NCI-H2227 (cell line): ENCODE measurements around the gene SRP9.
"Not testable (repeated sequence)": the region's sequence is repeated elsewhere in the genome, so short reads cannot be mapped to it uniquely, and the experiment has no call there.

Experiments used
- DNase-seq: peaks from one replicate; lab custom pipeline; 2025; ENCODE audit not compliant: unreplicated experiment; lab: John Stamatoyannopoulos, UW

SRP9 gene

DNA sequence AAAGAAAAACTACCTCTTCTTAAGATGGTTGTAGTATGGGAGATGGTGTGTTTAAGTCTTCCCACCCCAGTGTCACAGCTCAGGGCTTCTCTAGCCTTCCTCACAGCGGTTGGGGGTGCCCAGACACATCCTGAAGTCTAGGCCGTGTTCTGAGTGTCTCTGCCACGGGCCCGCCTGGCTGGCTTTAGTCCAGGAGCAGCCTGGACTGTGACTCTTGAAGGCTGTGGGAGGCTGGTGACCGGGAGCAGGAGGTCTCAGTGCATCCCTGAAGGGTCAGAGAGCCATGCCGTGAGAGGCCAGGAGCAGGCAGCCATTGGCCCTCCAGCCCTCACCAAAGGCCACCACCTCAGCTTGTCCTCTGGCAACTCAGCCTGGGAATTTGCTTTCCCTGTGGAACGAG lies 36.8 kb downstream of the SRP9 start:
- no peak for DNase-seq

DNA sequence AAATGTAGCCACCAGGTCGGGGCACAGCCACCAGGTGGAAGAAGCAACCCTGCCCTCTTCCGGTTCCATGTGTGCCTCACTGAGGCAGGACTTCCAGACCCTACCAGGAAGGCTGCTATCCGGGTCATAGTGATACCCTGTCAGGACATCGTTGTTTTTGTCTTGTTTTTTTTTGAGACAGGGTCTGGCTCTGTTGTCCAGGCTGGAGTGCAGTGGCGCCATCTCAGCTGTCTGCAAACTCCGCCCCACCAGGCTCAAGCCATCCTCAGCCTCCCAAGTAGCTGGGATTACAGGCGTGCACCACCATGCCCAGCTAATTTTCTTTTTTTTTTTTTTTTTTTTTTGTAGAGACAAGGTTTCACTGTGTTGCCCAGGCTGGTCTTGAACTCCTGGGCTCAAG lies 37.5 kb downstream of the SRP9 start:
- not testable (repeated sequence) for DNase-seq

DNA sequence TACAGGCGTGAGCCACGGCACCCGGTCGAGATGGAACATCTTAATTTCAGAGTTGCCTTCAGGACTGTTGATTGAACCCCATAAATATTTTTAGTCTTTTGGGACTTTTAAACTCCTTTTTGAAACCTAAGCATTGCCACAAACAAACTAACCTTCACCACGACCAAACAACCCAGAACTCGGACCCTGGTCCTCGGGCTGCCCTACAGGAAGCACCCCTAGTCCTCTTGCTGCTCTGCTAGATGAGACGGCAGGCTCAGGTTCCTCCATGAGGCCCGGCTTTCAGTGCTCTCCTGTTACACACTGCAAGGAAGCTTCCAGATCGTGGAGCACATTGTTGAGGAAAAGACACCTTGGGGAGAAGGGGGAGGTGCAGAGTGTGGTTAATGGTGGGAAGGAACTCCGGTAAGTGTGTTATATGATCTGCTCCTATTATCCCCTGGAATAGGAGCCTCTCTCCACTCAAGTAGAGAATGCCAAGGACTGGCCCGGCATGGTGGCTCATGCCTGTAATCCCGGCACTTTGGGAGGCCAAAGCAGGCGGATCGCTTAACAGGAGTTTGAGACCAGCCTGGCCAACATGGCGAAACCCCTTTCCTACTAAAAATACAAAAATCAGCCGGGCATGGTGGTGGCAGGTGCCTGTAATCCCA lies 38.0 kb downstream of the SRP9 start:
- DNase-seq: no peak

DNA sequence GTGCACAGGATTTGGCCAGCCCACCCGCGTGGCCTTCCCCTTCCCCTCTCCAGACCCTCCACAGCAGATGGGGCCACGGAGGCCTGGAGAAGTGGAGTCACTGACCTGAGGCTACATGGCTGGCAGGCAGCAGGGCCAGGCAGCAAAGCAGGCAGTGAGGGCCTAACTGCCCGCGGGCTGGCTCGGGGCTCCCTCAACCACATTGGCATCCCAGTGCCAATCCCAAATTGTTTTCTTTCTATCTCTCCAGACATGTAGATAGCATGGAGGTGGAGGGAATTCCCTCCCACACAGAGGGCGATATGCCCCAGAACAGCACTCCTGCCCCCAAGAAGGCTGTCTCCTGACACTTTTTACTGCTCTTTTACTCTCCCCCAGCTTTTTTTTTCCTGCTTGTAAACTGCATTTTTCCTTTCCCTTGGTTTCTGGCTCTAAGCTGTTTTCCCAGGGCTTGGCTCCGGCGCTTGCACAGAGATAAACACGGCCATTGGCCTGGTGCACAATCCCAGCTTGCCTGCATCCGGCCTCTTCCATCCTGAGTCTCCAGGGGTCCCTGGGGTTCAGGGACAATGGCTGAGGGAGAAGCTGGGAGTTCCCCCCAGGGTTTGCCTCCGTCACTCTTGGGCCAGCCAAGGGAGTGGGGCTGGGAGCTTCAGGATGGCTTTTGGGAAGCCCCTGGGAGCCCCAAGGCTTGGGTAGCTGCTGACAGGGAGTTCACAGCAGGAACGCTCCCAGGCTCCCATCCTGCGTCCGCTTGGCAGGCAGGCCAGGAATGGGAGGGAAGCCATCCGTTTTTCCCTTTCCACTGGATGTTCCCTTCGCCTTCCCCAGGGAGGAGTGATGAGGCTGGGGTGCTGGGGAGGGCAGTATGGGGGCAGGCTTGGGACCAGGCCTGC lies 39.3 kb downstream of the SRP9 start:
- DNase-seq: no peak

DNA sequence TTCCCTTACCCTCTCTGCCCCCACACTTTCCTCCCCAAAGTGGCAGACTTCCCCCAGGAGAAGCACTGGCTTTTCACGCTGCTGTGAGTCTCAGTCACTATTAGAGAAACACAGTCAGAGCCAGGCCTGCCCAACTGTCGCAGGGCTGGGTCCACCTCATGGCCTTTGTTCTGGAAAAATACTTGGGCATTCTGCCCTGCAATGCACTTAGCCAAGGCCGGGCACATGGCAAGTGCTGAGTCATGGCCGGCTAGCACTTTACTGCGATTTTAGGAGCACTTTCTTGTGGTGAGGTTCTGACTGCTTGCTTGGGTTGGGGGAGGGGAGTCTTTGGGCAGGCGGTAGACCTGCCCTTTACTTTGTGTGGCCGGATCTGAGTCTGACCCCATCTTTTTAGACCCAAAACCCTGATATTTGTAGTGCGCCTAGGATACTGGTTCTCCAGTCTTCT lies 40.0 kb downstream of the SRP9 start:
- peak; percentile 12 for DNase-seq

DNA sequence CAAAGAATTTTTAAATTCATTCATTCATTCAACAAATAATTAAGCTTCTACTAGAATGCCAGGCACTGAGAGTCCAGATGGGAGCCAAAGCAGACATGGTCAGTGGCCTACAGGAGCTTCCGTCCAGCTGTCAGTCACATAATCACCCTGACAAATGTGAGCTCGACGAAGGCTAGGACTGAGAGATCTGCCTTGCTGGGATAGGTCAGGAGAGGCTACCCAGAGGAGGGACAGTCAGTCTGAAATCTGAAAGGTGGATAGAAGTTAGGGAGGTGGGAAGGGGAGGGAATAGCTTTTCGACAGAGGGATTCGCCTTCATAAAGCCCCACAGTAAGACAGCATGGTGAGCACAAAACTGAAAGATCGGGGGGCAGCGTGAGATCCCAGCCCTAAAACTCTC lies 40.6 kb downstream of the SRP9 start:
- no peak for DNase-seq

DNA sequence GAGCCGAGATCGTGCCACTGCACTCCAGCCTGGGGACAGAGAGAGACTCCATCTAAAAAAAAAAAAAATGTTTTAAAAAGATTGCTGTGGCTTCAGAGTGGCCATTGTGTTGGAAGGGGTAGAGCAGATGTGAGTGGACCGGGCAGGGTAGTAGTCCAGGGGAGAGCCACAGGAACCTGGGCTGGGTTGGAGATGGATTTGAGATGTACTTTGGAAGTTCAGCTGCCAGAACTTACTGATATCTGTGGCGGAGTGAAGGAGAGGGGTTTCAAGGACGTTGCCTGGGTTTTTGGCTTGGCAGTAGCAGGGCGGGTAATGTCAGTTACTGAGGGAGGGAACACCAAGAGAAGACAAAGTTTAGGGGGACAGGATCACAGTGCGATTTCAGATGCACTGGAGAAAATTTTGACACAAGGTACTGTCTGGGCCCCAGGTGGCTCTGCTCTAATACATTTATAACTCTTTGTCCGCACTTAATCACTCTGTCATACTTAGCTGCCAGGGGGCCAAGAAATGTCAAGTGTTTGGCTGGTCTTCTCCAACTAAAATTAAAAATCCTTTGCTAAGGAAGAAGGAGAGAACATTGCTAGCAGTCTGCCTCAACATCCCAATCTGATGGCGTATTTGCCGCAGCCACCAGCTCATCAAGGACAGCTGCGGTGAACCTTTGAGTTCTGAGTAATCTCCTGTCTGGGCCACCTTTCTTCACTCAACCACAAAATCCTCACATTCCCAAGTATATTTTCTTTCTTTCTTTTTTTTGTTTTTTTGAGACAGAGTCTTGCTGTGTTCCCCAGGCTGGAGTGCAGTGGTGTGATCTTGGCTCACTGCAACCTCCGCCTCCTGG lies 41.9 kb downstream of the SRP9 start:
- DNase-seq: no peak

DNA sequence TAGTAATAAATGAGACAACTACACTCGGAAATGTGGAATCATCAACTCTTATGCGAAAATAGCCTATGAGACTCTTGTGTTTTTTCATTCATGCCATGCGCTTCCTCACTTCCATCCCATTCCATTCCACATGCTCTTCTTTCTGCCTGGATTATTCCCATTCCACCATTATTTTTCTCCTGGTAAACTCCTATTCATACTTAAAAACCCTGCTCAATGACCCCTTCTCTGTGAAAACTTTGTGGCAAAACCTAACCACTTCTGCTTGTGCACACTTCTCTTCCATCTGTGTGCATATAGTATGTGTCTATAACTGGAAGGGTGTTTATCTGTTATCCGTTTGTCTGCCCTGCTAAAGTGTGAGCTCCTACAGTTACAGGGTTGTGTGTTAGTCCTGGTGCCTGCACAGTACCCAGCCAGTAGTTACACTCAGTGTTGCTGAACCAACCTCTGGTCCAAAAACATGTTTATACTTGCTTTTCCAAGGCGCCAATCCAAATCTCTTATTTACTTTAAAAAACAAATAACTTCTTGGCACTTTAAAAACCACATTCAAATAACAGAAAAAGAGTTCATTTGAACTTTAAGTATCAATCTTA lies 43.0 kb downstream of the SRP9 start:
- DNase-seq: no peak

DNA sequence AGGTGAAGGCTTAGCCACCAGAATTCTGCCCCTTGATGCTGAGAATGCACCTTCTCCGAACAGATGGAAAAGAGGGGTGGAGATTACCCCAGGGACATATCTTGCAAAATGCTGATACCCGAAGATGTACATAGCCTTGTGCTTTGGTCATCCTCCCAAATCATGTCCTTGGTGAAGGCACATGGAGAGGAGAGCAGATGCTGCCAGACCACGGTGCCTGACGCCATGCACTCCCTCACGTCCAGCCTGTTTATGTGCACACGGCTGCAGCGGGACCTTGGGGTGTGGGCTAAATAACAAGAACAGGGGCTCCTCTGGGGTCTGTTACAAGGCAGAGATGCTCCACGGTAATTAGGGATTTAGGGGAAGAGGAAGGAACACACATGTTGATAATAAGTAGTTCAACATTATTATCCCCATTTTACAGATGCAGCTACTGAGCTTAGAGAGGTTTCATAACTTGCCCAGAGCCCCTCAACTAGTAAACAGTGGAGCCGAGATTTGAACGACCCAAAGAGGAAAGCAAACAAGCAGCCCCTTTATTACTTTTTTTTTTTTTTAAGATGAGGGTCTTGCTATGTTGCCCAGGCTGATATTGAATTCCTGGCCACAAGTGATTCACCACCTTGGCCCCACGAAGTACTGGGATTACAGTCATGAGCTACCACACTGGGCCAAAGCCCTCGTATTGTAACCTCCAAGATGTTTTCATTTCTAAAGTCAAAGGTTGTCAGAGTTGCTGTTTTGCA lies 45.2 kb downstream of the SRP9 start:
- no peak for DNase-seq

DNA sequence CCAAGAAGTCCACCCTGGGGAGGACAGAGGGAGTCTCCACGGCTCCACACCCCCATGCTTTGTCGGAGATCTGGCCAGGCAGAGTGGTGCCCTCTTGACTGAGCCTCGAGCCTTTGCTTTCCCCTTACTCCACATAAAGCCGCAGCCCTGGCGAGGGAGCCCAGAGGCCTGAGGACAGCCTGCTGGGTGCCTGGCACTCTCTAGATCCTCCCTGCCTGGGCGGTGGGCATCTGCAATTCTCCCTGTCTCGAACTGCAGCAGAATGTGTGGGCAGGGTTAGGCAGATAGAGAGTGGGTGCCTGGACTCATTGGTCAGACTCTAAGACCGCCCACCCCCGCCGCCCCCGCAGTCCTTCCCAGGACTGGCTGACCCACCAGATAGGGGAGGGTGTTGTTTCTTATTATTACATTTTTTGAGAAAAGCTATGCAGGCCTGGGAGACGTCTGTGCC lies 46.2 kb downstream of the SRP9 start:
- no peak for DNase-seq

DNA sequence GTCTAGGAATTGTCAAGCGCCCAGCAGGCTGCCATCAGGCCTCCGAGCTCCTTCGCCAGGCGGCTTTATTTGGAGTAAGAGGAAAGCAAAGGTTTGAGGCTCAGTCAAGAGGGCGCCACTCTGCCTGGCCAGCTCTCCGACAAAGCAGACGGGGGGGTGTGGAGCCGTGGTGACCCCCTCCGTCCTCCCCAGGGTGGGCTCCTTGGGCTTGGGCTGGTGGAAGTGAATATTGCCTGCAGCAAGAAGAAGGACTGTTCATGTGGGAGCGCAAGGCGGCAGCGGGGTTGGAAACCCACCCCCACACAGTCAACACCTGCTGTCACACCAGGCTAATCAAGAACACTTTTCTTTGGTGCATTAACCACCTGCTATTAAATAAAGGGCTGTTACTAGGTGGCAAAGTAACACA lies 46.9 kb downstream of the SRP9 start:
- DNase-seq: peak; percentile 22

DNA sequence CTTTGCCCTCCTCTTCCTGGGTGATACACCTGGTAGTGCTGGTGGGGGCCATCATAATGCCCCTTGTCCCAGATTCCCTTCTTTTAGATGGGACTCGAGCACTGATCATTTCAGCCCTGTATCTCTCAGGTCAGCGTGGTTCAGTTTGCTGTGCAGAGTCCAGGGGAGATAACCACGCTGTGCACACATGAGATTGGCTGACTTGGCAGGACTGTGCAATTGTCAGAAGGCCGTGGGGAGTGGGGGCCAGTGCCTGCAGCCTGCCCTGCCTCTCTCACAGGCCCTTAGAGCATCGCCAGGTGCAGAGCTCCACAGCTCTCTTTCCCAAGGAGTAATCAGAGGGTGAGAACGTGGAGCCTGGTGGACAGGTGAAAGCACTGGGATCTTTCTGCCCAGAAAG lies 47.5 kb downstream of the SRP9 start:
- no peak for DNase-seq

DNA sequence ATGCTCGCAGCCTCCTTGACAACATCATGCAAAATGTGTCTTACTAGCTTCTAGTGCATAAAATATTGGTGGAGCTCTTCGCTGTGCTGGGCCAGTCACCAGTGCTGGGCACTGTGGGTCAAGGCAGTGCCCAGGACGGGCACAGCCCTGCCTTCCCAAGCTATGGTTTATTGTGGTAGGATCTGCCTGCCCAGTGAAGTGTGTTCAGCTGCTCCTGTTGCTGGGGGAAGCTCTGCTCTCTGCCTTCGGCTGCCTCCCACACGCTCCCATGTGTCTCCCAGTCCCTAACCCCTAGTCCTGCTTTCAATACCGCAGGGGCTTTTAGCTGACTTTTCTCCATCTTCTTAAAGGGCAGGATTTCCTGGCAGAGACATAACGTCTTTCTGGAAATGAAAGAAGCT lies 48.0 kb downstream of the SRP9 start:
- no peak for DNase-seq

DNA sequence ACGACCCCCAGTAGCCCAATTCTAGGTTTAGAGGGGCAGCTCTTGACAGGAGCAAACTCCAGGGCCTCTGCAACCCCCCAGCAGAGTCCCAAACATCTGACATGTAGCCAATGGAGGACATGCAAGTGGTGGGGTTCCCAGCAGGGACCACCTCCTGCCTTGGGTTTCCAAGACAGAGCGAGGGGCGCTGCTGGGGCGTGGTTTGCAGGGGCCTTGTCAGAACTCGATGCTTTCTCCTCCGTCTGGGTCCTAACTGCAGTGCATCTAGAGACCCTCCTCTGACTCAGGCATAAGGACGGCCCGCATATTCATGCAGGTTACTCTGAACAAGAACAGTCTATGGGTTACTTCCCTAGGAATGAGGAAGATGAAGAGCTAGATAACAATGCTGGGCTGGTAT lies 49.5 kb downstream of the SRP9 start:
- DNase-seq: no peak

DNA sequence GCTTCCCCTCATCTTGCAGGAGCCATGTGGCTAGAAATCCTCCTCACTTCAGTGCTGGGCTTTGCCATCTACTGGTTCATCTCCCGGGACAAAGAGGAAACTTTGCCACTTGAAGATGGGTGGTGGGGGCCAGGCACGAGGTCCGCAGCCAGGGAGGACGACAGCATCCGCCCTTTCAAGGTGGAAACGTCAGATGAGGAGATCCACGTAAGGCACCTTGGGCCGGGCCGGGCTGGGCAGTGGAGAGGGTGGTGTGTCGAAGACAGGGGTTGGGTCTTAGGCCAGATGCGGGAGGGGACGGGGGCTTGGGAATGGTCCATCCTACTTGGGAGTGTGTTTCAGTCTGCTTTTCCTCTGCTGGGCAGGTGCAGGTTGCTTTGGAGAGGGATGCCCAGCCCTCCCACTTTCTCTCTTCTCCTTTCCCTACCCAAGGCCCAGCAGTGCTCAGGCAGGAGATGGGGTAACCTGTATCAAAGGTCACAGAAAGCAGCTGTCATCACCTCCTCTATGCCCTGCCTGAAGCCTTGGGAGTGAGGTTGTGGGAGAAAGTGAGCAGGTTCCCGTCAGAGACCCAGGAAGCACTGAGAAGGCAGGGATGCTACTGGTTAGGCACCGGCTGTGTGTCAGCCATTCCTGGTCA lies 51.2 kb downstream of the SRP9 start:
- no peak for DNase-seq

DNA sequence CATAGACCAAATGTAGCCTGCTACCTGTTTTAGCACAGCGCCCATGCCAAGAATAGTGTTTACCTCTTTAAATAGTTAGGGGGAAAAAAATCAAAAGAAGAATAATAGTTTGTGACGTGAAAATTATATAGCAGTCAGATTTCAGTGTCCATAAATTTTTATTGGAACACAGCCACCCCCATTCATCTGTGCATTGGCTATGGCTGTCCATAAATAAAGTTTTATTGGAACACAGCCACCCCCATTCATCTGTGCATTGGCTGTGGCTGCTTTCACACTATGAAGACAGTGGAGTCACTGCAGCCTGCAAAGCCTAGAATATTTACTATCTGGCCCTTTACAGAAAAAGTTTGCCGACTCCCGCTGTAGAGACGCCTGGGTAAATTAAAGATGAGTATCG lies 53.2 kb downstream of the SRP9 start:
- no peak for DNase-seq

DNA sequence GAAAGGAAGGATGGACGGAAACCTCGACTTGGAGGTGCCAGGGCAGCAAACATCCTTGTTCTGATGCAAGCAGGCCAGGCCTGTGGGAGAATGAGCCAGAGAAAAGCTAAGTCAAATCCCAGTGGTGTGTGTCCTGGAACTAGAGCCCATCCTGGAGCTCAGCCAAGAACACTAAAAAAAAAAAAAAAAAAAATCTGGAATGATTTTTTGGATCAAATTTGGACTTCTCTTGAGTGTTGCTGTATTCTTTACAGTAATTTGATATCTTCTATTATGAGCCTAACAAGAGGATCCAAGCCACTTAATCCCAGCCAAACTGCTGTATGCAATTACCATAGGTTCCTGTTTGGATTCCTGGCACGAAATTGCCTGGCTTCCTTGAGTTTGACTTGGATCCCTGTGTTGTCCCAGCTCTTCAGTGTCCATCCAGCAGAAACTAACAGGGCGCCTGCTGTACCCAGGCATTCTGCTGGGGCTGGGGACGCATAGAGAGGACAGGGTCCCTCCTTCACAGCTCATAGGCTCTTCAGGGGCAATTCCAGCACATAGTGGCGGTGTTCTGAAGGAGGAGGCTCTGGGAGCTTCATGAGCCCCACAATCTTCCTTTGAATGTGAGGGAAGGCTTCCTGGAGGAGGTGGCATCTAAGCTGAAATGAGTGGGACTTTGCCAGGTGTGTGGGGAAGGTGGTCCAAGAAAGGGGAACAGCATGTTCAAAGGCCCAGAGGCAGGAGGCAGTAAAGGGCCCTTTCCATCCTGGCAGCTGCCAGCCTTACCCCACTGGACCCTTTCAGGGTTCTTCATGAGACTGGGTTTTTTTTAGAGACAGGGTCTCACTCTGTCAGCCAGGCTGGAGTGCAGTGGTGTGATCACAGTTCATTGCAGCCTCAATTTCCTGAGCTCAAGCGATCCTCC lies 57.0 kb downstream of the SRP9 start:
- no peak for DNase-seq

DNA sequence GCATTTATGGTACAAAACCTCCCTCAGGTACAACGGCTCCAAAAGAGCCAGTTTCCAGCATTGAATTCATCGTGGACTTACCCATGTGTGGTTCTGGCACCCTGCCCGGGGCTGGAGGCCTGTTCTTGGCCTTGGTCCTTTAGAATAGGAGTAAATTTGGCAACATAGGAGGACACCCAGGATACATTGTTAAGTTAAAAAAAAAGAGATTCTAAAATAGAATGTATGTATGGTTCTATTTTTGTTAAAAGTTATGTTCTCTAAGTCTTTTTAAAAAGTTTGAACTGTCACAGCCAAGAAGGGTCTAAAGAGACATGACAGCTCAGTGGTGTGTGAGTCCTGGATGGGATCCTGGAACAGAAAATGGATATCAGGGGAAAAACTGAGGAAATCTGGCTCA lies 58.2 kb downstream of the SRP9 start:
- DNase-seq: no peak

DNA sequence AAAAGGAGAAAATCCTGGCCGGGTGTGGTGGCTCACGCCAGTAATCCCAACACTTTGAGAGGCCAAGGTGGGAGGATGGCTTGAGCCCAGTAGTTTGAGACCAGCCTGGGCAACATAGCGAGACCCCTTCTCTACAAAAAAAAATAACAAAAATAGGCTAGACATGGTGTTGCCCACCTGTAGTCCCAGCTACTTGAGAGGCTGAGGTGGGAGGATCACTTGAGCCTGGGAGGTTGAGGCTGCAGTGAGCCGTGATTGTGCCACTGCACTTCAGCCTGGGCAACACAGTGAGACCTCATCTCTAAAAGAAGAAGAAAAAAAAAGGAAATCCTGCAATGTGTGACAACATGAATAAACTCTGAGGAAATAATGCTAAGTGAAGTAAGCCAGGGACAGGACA lies 58.7 kb downstream of the SRP9 start:
- DNase-seq: not testable (repeated sequence)
